ENCODE data around the gene CC2D1A. TPM values are rescaled to one million over a fixed set of nuclear protein-coding genes. Genes with fewer than 3 reads are reported as not detected.

Gene CC2D1A
- polyA plus RNA-seq, 1 of the 3 experiments (the other 2 are of a cell fraction): 24.2 TPM

GRCh38 chr19:13888281-13888680 lies 17.7 kb upstream of the CC2D1A start:
- H3K9me3 ChIP-seq: no peaks in the 10 kb centered on the region
- ChIA-PET CTCF (interaction anchor here (0.6 to 2.0 kb wide), 2 partner anchors 15 to 184 kb away, joined by 3 to 6 read pairs; partner anchors contain the start of gene MISP3), POLR2A (no interaction called here)
- H3K79me2 ChIP-seq (ENCODE audit: insufficient read depth): no peaks in the 10 kb centered on the region
- WGBS (ENCODE audit: low lambda C conversion rate): 81% methylated on average over 11 of the region's 16 CpGs
- no peaks in the 10 kb centered on the region for H3F3A ChIP-seq (replicated peaks; ENCODE audit: insufficient read depth)
- no peak for DNase-seq
- no peak overlapping the region for H3K27ac ChIP-seq (ENCODE audit: low read depth in 2 of 2, low read length in 1 of 2)
- peaks cover 0 to 5% of the 10 kb centered on the region in 2 experiments; a peak in 1 of 4 replicates for H3K4me1 ChIP-seq (ENCODE audit: control insufficient read depth in 1 of 2, insufficient read depth in 2 of 2, low read depth in 1 of 2, low read length in 1 of 2)
- H3K4me2 ChIP-seq: no peak overlapping the region
- H2AFZ ChIP-seq (ENCODE audit: low read depth): no peak overlapping the region
- no peak overlapping the region for H3K9ac ChIP-seq
- H3K27me3 ChIP-seq (ENCODE audit: insufficient read depth): no peaks in the 10 kb centered on the region
- TF ChIP-seq RAD21 (IDR thresholded peaks at IDR 0.05; ENCODE audit: low read length) (no peak), FOSL2 (IDR thresholded peaks at IDR 0.05; ENCODE audit: borderline replicate concordance, low read depth) (no peak), EP300 (IDR thresholded peaks at IDR 0.05; ENCODE audit: borderline replicate concordance in 1 of 2, low read depth in 1 of 2, low read length in 1 of 2) (no peak), RCOR1 (IDR thresholded peaks at IDR 0.05; ENCODE audit: low read length) (no peak), ZBTB33 (IDR thresholded peaks at IDR 0.05; ENCODE audit: borderline replicate concordance, low read depth) (no peak), ELF1 (IDR thresholded peaks at IDR 0.05) (no peak), EZH2phosphoT487 (IDR thresholded peaks at IDR 0.05; ENCODE audit: borderline replicate concordance, low read depth) (no peak), RXRA (IDR thresholded peaks at IDR 0.05; ENCODE audit: borderline replicate concordance, low read depth) (no peak), RFX5 (IDR thresholded peaks at IDR 0.05; ENCODE audit: low read length) (no peak), JUND (IDR thresholded peaks at IDR 0.05) (no peak)
- TF ChIP-seq, protein P1, sequence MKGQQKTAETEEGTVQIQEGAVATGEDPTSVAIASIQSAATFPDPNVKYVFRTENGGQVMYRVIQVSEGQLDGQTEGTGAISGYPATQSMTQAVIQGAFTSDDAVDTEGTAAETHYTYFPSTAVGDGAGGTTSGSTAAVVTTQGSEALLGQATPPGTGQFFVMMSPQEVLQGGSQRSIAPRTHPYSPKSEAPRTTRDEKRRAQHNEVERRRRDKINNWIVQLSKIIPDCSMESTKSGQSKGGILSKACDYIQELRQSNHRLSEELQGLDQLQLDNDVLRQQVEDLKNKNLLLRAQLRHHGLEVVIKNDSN (IDR thresholded peaks at IDR 0.05; ENCODE audit: borderline replicate concordance, low read depth): no peak
- no peaks in the 10 kb centered on the region for H4K20me1 ChIP-seq (ENCODE audit: insufficient read depth)
- H3K36me3 ChIP-seq (replicated peaks in 1 of 2; ENCODE audit: control insufficient read depth in 1 of 2, insufficient read depth in 2 of 2, low read length in 1 of 2): no peaks in the 10 kb centered on the region
- H3K9me2 ChIP-seq: no peaks in the 10 kb centered on the region
- no peak overlapping the region for H3K4me3 ChIP-seq (ENCODE audit: low read depth in 2 of 2, low read length in 1 of 2)

DNA sequence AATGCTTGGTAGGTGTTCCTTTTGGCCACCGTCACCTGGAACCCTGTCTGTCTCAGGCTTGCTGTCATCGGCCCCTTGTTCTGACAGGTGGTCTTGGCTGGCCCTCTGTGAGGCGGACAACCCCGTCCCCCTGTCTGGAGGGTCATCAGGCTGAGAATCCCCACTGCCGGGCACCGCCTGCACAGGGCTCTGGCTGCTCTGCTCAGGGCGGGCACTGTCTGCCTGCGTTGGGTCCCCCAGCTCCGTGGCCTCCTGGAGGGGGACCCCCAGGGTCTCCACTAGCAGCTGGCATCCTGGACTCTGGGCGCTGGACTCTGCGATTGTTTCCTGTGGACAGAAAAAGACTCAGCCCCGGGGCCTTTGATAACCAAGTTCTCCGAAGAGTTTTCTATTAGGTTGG lies 15.9 kb upstream of the CC2D1A start:
- Histone ChIP-seq H3K4me3 (ENCODE audit: low read depth in 2 of 2, low read length in 1 of 2) (no peak overlapping the region), H3K4me1 (ENCODE audit: control insufficient read depth in 1 of 2, insufficient read depth in 2 of 2, low read depth in 1 of 2, low read length in 1 of 2) (peaks cover 0 to 2% of the 10 kb centered on the region in 2 experiments; a peak in 1 of 4 replicates), H3K36me3 (replicated peaks in 1 of 2; ENCODE audit: control insufficient read depth in 1 of 2, insufficient read depth in 2 of 2, low read length in 1 of 2) (no peaks in the 10 kb centered on the region), H3K4me2 (no peak overlapping the region), H3F3A (replicated peaks; ENCODE audit: insufficient read depth) (no peaks in the 10 kb centered on the region), H3K9me3 (no peaks in the 10 kb centered on the region), H3K9ac (no peak overlapping the region), H2AFZ (ENCODE audit: low read depth) (no peak overlapping the region), H4K20me1 (ENCODE audit: insufficient read depth) (no peaks in the 10 kb centered on the region), H3K79me2 (ENCODE audit: insufficient read depth) (no peaks in the 10 kb centered on the region), H3K27me3 (ENCODE audit: insufficient read depth) (no peaks in the 10 kb centered on the region), H3K9me2 (no peaks in the 10 kb centered on the region), H3K27ac (ENCODE audit: low read depth in 2 of 2, low read length in 1 of 2) (no peak overlapping the region)
- ChIA-PET POLR2A (no interaction called here), CTCF (interaction anchor here (0.6 to 2.0 kb wide), 2 partner anchors 10 to 182 kb away, joined by 3 to 6 read pairs; partner anchors contain the start of gene MISP3)
- WGBS (ENCODE audit: low lambda C conversion rate): 96% methylated on average over 12 of the region's 13 CpGs
- DNase-seq: no peak
- TF ChIP-seq EP300 (IDR thresholded peaks at IDR 0.05; ENCODE audit: borderline replicate concordance in 1 of 2, low read depth in 1 of 2, low read length in 1 of 2) (no peak), NRF1 (IDR thresholded peaks at IDR 0.05; ENCODE audit: low read depth, low read length) (no peak), TAF1 (IDR thresholded peaks at IDR 0.05; ENCODE audit: borderline replicate concordance, low read depth, low read length) (no peak), REST (IDR thresholded peaks at IDR 0.05; ENCODE audit: low read depth, low read length) (no peak), MEF2A (IDR thresholded peaks at IDR 0.05; ENCODE audit: borderline replicate concordance, low read depth) (no peak), SMC3 (IDR thresholded peaks at IDR 0.05; ENCODE audit: low read depth, low read length) (no peak), FOXJ3 (CRISPR knock-in tag; IDR thresholded peaks at IDR 0.05) (no peak), EZH2phosphoT487 (IDR thresholded peaks at IDR 0.05; ENCODE audit: borderline replicate concordance, low read depth) (no peak), TCF12 (IDR thresholded peaks at IDR 0.05) (no peak), MXI1 (IDR thresholded peaks at IDR 0.05; ENCODE audit: low read depth, low read length) (no peak), TEAD4 (IDR thresholded peaks at IDR 0.05; ENCODE audit: borderline replicate concordance, insufficient read depth) (no peak)
- TF ChIP-seq, protein P1 (IDR thresholded peaks at IDR 0.05; ENCODE audit: borderline replicate concordance, low read depth): no peak
